Fibroblast of villous mesenchyme (primary cell): ENCODE results near the gene TSC2. TPM values are rescaled to one million over a fixed set of nuclear protein-coding genes. Genes with fewer than 3 reads are reported as not detected.

Source experiments
- DNase-seq: peaks from one replicate; pipeline ENCODE4 v3.0.0-alpha.2; 2010; ENCODE audit warnings: low read depth
- H3K4me3 ChIP-seq: 2 replicates; pipeline ENCODE4 v1.5.1; 2011; ENCODE audit warnings: low read depth, mild to moderate bottlenecking, low read length
- CTCF ChIP-seq: IDR thresholded peaks from 2 replicates; pipeline ENCODE4 v1.5.1; 2012; ENCODE audit warnings: low read depth, mild to moderate bottlenecking, low read length; ENCODE audit not compliant: insufficient read depth
- total RNA-seq: library from RNA; depleted of rRNA; stranded (reverse); fragments of >200 nt; gene quantifications from 2 replicates; pipeline ENCODE4 v1.2.3, GENCODE V29; 2012

TSC2 gene
- total RNA-seq, 1 donor: 62.6 TPM

DNA sequence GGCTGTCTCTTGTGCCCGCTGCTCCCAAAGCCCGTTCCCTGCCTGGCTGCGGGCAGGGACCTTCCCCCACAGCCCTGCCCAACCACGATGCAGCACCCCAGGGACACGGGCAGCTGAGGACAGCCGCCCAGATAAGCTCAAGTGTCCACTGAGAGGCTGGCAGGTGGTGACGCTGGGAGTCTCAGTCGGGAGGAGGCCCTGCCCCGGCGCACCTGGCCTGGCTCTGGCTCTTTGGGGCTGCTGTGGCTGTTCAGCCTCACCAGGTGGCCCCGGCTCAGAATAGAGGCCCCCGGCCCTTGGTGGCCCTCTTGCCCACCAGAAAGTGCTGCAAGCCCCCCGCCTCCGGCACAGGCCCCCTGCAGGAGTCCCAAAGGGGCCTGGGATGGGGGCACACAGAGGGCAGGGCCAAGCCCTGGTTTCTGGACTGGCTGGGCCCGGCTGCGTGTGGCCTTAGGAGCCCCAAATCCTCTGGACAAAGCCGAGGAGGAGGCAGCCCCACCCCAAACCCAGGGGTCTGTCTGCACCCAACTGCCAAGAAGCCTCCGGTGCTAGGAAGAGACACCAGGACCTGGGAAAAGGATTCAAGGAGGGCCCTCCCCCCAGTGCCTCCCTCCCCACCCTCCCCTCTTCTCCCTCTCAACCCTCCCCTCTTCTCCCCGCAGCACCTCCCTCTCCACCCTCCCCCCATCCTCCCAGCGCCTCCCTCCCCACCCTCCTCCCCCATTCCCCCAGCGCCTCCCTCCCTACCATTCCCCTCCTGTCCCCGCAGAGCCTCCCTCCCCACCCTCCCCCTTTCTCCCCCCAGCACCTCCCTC is 5.4 kb upstream of the TSC2 start:
- no peak for TF ChIP-seq CTCF
- no peak for DNase-seq
- H3K4me3 ChIP-seq: no peak overlapping the region

GRCh38 chr16:2042986-2043666 is 4.7 kb upstream of the TSC2 start:
- no peak overlapping the region for H3K4me3 ChIP-seq
- no peak for TF ChIP-seq CTCF
- no peak for DNase-seq

GRCh38 chr16:2043667-2044451 is 3.9 kb upstream of the TSC2 start:
- no peak overlapping the region for H3K4me3 ChIP-seq
- DNase-seq: no peak
- TF ChIP-seq CTCF: no peak

- no peak overlapping the region for H3K4me3 ChIP-seq
- no peak for DNase-seq
- no peak for TF ChIP-seq CTCF
Measured at GRCh38 chr16:2044541-2044940, 3.2 kb upstream of the TSC2 start.

DNA sequence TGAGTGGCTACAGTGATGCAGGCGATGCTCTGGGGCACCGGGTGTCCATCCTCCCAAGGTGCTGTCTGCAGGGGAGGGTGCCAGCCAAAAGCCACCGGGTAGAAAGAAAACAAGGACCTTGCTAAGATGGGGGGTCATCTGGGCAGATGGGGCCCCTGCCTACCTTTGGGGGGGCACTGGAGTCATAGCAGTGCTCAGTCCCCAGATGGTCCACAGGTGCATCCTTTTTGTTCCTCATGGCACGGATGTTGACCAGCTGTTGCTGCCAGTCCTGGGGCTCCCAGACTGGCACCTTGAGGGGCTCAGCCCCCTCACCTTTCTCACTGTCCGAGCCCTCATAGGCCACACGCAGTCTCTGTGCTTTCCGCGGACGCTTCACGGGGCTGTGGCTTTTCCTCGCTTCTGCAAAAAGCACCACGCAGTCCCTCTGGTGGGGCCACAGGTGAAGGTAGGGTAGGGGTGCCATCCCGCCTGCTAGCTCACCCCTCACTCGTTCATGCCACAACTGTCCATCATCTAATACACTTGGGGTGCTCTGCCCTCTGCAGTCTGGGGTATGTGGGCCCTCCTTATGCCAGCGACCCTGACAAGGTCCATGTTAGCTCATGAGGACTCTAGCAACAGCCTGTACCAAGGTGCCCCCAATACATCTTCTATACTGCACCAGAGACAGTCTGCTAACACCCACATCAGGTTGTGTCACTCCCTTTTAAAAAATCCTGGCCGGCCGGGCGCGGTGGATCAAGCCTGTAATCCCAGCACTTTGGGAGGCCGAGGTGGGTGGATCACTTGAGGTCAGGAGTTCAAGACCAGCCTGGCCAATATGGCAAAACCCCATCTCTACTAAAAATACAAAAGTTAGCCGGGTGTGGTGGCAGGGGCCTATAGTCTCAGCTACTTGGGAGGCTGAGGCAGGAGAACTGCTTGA is 1.6 kb upstream of the TSC2 start:
- no peak for TF ChIP-seq CTCF
- no peak overlapping the region for H3K4me3 ChIP-seq
- DNase-seq: no peak

DNA sequence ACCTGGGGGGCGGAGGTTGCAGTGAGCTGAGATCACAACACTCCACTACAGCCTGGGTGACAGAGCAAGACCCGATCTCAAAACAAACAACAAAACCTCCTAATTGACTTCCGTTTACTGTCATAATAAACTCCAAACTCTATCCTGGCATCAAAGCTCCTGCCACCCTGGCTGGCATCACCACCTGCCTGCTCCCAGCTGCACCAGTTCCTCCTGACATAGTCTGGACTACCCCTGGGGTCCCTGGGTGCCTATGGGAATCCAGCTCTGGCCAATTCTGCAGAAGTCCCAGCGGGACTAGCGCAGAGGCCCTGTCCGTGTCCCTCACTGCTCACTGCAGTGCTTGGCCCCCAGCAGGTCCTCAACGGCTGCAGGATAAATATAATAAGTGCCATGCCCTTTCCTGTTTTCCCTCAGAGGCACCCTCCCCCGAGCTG is 874 bp upstream of the TSC2 start:
- H3K4me3 ChIP-seq: peak overlapping the region; percentile 82
- no peak for TF ChIP-seq CTCF
- no peak for DNase-seq
